T-helper 2 cell (primary cell): ENCODE results near the gene SPOCD1.

Experiments
- DNase-seq, 5 experiments: peaks; one replicate each; pipeline versions ENCODE4 v3.0.0 to v3.0.0-alpha.2; 2012 to 2022
- total RNA-seq, 2 donors: gene quantifications; one replicate each; lab custom pipeline; 2026; lab: John Stamatoyannopoulos, UW

The SPOCD1 gene
- 0.13 to 0.31 reads per million in 2 donors for total RNA-seq

DNA sequence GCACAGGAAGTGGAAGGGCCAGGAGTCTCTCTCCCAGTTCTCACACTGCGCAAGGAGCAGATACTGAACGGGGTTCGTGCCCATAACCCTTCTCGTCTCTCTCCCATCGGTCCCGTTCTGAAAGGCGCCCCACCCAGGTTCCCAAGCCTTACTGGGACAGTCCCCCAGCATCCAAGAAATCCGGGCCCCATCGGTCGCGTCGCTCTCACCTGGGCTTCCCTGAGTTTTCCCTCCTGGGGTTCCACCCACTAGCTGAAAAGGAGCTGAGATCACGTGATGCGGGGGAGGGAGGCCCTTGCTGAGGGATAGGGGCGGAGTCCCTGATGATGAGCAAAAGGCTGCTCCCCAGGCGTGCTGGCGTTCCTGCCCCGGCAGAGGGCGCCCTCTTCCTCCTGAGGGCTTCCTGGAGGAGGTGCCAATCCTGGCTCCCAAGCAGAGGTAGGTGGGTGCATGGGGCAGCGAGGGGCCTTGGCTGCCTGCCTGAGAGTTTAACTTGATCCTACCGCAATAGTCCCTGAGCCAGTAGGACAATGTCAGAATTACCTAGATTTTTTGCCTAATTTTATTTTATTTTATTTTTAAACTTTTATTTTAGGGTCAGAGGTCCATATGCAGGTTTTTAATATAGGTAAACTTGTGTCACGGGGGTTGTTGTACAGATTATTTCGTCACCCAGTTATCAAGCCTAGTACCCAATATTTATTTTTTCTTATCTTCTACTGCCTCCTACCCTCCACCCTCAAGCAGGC is at the start of gene SPOCD1:
Gene SPOCD1, minus strand, starts transcription at position 271 of the 749 bp plus-strand sequence. CDS start 689 bp downstream, outside the sequence.
- peak; percentile 63 to 86 (median 75) for DNase-seq

DNA sequence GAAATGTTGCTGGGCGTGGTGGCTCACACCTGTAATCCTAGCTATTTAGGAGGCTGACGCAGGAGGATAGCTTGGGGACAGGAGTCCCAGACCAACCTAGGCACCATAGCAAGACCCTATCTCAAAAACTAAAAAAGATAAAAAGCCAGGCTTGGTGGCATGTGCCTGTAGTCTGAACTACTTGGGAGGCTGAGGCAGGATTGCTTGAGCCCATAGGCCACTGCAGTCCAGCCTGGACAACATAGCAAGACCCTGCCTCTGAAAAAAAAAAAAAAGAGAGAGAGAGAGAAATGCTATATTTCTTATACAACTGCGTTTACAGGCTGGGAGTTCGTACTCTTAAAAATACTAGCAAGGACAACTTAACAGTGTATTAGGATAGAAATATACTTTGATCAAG is 46.2 kb upstream of the SPOCD1 start:
- DNase-seq, result no peak

DNA sequence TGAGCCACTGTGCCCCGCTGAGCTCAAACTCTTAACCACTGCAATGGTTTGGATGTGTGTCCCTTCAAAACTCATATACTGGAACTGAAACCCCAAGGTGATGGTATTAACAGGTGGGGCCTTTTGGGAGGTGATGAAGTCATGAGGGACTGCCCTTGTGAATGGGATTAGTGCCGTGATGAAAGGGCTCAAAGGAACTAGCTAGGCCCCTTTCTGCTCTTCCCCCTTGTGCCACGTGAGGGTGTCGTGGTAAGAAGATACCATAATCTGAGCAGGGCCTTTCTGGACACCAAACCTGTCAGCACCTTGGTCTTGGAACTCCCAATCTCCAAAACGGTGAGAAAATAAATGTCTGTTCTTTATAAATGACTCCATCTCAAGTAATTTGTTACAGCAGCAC is 45.5 kb upstream of the SPOCD1 start:
- DNase-seq, result no peak

DNA sequence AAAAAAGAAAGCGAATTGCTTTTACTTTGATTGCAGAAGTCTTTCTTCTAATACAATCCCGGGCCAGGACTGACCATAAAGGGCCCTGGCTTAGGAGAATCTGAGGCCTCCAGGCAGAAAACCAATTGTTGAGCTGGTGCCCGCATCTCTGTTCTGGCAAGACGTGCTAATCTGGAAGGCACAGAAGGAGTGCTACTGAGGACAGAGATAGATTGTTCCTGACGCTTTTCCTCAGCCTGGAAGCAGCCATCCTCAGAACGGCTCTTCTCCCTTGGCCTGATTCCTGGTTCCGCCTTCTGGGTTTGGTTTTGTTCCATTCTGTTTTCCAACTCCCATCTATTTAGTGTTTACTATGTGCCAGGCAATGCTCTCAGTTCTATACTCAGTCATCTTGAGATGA is 44.8 kb upstream of the SPOCD1 start:
- DNase-seq, result no peak

DNA sequence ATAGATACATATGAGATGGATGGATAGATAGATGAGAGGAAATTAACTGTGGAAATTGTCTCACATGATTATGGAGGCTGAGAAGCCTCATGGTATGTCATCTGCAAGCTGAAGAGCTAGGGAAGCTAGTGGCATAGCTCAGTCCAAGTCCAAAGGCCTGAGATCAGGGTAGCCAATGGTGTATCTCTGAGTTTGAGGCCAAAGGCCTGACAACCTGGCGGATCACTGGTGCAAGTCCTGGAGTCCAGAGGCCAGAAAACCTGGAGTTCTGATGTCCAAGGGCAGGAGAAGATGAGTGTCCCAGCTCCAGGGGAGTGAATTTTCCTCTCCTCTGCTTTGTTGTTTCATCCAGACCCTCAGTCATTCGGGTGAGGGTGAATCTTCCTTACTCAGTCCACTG is 43.9 kb upstream of the SPOCD1 start:
- no peak for DNase-seq

DNA sequence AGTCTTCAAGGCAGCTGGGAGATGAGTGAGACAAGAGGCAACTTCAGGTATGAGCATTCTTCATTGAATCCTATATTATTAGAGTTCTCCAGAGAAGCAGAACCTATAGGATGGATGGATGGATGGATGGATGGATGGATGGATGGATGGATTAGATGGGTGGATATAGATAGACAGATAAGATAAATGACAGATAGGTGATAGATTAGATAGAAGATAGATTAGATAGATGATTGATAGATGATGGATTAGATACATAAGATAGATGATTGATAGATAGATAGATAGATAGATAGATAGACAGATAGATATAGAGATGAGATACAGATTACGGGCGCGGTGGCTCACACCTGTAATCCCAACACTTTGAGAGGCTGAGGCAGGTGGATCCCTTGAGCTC is 43.2 kb upstream of the SPOCD1 start:
- no peak for DNase-seq

DNA sequence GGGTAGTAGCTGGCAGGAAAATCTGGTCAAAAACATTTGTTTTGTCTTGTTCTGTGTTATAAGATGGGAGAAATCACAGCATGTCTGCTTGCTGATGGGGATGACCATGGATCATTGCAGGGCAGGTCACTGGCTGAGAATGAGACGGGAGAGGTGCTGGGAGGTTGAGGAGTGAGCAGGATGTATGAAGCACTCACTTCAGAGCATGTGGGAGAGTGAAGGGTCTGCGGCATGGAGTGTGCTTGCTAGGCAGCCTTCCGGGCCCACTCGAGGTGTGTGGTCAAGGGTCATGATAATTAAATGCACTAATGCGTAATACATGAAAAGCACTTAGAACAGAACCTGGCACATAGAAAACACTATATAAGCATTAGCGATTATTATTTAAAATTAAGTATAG is 42.0 kb upstream of the SPOCD1 start:
- DNase-seq, result no peak

DNA sequence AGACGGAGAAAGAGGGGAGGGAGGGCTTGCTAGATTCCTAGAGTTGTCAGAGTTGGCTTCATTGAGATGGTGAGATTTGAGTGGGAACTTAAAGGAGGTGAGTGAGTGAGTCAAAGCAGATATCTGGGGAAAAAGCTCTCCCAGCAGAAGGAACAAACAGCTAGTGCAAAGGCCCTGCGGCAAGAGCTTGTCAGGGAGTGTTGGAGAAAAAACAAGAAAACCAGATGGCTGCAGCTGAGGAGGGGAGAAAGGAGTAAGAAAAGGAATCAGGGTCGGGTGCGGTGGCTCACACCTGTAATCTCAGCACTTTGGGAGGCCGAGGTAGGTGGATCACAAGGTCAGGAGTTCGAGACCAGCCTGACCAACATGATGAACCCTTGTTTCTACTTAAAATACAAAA is 40.3 kb upstream of the SPOCD1 start:
- DNase-seq, result no peak

DNA sequence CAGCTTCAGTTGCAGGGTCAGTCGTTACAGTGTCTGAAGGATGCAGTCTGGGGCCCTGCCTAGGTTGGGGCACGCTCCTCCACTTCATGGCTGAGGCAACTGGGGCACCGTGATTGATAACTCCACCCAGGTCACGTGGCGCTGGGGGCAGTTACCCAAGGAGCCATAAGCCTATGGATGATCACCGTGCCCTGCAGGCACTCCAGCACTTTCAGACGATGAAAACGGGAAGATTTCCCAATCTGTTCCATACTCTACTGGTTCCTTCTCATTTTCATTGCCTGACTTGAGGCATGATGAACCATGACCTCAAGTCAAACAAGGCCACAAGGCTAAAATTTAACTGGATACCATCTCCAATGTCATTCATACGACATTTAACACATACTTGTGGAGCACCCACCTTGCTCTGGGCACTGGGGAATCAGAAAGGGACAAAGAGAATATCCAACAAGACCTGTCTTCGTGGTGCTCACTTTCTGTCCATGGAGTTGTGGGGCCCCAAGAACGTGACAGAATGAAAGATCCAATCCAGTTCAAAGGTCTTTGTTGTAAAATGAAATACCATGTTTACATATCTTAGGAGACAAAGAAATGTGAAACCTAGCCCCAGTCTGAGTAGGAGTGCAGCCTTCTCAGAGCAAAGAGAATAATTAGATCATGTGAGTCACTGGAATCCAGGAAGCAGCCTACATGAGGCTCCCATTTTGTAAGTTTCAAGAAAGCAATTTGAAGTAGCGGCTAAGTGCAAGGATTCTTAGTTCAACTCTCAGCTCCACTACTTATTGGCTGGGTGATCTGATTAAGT is 39.4 kb upstream of the SPOCD1 start:
- no peak for DNase-seq

DNA sequence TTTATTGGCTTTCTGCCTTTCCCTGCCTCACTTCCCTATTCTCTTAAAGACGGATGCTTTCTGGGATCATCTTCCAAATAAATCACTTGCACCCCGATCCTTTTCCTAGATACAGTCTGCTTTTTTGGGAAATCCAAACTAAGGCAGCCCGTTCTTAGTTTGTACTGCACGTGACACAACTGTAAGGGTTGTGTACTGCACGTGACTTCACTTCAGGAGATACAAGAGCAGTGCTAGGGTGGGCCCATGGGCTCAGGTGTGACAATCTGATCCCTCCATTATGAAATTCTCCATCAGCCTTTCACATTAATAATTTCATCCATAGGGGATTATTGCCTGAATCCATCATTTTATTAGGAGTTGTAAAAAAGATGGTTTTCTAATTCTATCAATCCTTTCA is 33.8 kb upstream of the SPOCD1 start:
- no peak for DNase-seq

DNA sequence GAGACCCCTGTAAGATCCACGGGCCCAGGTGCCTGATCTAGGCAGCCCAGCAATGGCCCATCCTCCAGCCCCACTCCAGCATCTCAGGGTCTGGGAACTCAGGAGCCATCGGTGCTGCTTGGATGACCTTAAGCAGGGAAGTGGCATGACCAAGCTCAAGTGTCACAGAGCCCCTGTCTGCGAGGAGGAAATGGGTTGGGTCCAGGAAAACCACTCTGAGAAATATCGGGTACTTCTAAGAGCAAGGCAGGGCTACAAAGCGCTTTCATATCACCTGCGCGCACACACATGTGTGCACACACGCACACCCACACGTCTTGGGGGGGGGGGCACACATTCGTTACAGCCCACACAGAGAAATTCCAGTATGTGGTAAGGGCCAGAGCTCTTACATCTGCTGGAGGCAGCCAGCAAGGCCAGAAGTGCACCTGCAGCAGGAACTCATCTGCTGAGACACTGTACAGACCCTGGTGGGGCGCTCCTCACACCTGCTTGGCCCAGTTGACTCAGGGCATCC is 32.6 kb upstream of the SPOCD1 start:
- DNase-seq, result peak in 4 of 5 experiments; percentile 9 to 71 (median 30)

DNA sequence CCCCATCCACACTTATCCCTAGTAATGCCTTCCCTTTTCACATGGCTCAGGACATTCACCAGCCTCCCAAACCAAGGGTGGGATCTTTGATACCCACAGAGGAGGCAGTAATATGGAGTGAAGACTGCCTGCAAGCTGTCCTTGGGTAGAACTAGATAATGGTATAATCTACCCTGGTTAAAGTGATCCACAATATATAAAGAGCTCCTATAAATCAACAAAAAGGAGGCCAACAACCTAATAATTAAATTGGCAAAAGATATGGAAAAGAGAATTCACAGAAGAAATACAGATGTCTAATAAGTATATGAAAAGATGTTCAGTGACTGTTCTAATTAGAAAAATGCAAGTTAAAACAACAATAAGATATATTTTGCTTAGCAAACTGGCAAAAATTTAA is 30.7 kb upstream of the SPOCD1 start:
- no peak for DNase-seq

DNA sequence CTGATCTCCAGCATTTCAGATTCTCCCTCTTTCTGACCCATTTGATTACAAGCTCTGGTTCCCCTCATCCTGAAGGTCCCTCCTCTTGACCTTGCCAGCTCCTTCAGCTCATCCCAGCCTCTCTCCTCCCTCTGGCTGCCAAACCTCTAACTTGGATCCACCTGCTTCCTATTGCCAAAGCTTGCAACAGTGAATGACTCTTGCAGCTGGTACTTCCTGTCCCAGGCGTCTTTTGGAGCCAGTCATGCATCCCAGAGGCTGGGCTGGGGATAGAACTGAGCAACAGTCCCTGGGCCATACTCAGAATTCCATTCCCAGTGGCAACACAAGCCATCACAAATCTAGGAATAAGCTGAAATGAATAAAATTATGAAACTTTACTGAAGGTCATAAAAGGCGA is 27.7 kb upstream of the SPOCD1 start:
- DNase-seq, result no peak

DNA sequence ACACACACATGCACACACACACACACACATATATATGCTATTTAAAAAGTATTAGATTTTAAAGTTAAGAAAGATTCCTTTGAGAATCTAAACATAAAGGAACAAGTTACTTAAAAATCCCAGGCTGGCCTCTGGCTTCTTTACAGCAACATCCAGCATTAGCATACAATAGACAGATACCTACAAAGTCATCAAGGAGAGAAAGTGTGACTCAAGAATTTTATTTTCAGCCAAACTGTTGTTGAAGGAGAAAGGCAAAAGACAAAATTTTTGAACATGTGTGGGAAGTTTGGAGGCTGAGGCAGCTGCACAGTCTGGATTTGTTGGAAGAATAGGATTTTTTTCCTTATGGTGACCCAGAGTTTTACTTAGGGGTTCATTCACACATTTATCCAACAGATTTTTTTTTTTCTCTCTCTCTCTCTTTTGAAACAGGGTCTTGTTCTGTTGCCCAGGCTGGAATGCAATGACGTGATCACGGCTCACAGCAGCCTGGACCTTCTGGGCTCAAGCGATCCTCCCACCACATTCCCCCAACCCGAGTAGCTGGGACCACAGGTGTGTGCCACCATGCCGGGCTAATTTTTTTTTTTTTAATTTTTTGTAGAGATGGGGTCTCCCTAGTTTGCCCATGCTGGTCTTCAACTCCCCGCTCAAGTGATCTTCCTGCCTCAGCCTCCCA is 24.0 kb upstream of the SPOCD1 start:
- no peak for DNase-seq

DNA sequence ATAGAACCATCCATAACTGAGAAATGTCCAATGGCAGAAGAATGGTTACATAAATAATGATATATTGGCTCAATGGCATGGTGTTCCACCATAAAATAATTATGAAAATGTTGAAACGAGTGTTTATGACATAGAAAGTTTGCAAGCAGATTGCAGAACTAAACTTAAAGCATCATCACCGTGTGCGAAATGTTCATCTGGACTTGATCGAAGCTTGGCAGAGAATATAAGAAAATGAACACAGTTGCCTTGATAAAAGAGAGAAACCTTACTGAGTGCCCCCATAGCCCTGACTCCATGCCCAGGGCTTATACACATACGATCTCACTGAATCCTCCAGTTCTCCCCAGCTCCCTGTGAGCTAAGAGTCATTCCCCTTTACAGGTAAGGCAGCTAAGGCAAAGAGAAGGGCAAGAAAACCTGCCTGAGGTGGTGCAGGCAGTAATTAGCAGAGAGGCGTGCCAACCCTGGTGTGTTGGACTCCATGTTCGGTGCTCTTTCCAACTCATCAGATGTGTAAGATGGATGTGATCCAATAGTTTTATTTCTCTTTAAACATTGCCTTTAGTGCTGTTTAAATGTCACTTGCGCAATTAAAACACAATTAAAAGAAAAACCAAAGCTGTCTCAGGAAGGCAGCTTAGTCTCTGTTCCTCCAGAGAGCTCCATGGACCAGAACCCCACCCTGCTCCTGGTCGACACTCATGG is 21.8 kb upstream of the SPOCD1 start:
- no peak for DNase-seq

DNA sequence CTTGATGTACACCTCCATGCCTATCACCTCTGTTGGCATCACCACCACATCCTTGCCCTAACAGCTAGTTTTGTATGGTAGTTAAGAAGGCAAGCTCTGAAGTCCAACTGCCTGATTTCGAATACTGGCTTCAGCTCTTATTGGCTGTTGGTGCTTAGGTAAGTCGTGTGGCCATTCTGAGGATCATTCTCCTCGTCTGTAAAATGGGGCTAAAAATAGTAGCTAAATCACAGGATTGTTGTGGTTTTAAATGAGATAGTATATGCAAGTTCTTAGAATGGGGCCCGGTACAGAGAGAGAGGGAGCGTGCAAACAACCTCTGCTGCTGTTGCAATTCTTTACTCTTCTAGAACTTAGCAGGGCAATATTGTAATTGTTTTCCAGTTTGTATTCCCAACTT is 20.8 kb upstream of the SPOCD1 start:
- DNase-seq, result peak in 1 of 5 experiments; percentile 15

DNA sequence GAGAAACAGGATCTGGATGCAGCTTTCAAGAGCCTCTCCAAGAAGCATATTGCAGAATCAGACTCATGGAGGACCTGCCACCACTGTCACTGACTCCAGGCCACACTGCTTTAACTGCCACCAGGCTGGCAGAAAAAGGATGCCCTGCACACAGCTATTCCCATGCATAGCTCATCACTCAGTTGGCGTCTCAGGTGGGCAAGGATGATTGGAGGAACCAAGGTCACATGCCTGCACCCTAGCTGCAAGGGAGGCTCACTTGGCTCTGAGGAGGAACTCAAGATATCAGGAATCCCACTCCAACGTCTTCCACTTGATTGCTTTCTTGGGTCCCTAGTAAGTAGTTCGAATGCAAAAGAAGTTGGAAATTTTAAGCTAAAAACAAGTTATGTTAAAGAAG is 19.6 kb upstream of the SPOCD1 start:
- DNase-seq, result no peak

DNA sequence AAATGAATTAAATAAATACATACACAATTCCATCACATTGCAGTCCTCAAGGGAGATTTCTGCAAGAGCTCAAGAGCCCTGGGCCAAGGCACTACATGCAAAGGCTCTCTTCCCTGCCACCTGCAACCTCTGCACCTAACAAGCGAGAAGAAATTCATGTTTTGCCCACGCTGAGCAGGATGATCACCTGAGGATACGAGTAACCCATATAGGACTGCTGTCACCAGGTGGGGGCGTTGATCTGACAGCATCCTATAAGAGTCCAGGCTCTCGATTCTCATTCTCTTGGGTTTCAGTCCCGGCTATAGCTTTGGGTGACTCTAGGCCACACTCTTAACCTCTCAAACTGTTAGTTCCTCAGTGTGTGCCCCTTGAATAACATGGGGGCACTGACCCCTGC is 18.7 kb upstream of the SPOCD1 start:
- peak in 1 of 5 experiments; percentile 48 for DNase-seq

DNA sequence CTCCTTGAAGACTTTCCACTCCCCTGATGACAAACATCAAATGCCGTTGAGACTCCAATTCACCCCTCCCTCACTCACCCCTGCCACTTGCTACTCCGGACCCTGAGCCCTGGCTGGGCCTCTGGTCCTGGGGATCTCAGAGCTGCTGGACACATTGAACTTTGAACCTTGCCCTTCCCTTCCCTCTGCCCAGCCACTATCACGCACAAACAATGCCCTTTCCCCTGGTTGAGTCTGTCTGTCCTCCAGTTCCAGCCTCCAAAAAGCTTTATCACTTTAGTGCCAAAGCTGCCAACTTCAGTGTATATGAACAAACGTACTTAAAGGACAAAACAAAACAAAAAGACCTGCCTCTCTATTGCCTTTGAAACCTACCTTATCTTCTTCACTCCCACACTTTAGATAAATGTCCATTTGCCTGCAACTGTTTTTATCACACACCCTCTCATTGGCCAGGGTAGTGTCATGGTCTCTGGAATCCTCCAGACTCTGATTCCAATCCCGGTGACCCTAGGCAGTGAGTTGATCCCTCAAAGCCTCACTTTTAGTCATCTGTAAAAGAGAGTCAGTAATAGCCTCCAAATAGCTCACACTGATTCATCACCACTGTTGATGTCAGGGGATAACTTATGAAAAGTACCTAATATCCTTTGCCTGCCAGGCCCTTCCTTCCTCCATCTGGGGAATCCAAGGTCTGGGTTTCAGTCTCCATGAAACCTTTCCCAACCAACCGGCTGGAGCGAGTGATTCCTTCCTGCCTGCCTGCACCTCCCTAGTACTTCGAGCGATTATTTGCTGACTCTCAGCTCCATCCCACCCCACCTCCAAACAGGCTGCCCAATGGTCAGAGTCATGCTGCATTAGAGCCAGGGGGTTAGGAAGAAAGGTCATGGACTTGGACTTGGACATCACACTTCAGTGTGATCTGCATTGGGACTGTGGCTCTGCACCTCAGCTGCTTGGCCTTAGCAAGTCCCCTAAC is 15.9 kb upstream of the SPOCD1 start:
- no peak for DNase-seq

DNA sequence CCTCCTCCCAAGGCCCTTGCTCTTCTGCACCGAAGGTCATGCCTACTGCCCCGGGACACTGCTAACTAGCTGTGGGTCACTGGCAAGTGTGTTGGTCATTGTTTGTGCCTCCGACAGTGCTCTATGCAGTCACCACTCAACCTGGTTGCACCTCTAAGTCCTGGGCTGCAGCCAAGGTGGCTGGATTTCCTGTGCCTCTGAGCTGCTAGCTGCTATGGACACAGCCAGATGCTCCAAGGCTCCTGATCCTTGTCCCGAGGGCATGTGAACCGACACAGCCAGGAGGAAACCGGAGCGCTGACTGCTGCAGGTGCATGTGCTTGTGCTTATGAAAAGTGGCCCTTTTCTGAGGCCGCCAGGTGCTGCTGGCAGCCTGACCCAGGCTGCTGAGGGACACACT is 14.7 kb upstream of the SPOCD1 start:
- no peak for DNase-seq

DNA sequence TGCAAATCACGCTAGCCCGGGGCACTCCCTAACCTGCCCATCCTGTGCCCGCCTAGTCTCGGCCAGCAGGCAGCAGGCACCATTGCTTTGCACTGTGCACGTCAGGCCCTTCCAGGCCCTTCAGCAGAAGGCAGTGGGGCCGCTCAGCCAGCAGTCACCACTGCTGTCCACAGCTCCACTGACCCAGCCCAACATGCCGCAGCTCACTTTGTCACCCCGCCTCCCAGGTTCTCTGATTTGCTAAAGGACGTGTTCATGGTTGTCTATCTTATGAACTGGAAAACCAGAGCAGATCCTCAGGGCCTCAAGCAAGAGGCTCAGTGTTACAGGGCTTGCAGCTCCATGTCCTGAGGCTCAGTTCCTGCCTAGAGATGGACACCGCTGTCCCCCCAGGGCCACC is 14.2 kb upstream of the SPOCD1 start:
- DNase-seq, result no peak
